HG02870 (cell line): ENCODE measurements around the gene IKZF2.
A peak's percentile ranks its signal among the peaks of the same experiment; 100 is the strongest.

ENCODE experiments used
- ATAC-seq: cut with Tn5 transposase; IDR thresholded peaks from one replicate; pipeline ENCODE4 v1.9.1; 2021; ENCODE audit warnings: mild to moderate bottlenecking, moderate library complexity; ENCODE audit not compliant: unreplicated experiment

Gene IKZF2

DNA sequence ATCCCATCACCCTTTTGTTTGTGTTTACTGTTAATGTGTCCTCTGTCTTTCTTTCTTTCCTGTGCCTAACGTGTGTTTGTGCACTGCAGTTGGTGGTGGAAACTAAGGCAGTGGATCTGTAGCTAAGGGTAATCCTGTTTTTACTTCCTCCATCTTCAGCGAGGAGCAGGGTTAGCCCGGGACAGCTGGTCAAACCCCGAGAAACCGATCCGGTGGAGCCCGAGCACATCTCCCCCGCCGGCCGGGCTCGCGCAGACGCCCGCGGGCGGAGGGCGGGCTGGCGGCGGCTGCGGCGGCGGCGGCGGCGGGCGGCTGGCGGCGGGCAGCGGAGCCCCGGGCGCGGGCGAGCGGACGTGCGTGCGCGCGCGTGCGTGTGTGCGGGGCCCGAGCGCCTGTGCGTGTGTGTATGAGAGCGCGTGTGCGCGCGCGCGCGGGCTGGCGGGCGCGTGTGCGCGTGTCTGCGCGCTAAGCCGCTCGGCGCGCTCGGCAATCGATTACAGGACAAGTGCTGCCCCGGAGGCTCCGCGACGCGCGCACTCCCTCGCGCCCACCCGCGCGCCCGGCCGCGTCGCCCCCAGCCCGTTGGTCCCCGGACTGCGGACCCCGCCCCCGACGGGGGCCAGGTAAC is at the start of gene IKZF2:
Gene IKZF2 (minus strand): TSS at position 176 of the 628 bp plus-strand sequence. CDS start 2,983 bp downstream, outside the sequence.
- ATAC-seq, result peak; percentile 58

DNA sequence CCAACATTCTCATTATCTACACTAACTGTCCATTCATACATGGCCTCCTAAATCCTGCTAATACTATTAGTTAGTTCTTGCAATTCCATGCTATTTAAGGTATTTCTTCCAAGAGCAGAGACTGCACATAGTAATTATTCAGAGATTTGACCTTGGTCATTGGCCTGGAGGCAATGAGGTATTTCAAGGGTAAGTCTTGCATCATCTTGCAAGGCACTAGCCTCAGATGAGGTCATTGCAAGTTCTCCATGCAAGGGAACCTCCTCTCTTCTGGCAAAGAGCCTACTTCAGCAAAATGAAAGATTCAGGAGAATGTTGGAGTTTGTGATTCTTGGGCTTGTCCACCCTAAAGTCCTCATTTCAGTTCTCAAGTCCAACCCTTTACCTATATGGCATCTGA is 48.5 kb upstream of the IKZF2 start:
- no peak for ATAC-seq

DNA sequence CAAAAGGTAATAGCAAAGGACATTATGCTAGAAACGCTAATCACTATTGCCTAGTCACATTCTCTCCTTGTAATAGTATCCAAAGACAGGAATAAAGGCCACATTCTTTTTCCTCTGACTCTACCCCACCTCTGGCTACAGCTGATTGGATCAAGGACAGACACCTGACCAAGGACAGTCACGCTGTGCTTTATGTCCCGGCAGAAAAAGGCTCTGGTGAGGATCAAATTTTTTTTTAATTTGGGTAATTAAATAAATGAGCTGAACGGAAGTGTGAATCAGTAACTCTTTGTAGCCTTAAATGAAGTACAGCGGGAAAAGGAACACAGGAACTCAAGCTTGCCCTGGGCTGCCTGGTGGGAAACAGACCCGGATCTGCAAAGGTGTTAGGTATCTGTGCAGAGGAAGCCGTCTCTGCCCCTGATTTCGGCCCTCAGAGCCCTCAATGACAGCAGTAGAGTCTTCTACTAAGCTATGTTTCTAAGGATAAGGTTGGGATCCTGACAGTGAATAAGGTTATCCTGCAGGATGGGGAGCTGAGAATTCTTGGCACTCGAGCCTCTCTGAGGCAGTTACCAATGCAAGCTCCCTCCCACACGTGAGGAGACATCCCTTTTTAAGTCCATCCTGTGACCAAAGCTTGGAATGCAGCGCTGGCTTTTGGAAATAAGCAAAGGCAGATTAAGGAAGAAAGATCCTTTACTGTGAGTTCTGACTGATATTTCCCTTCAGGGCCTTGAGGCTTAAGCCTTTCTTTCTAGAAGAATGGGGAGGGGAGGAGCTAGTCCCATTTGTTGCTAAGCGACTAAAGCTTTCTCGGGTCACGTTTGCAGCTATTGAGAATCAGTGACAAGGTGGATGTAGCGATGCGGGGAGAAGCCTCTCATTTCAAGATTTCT is 37.8 kb upstream of the IKZF2 start:
- ATAC-seq, result peak; percentile 60

DNA sequence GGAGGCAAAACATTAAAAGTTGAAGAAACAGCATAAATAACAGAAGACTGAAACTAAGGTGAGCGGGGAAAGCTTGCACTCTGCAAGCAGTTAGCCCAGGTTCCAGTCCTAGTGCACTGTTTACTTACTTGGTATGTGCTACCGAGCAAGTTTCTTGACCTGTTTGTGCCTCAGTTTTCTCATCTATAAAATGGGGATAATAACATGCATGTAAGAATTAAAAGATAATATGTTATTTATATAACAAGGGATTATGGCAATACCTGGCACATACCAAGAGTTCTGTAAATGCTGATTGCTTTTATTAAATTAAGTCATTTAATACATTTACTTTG is 37.1 kb upstream of the IKZF2 start:
- no peak for ATAC-seq

DNA sequence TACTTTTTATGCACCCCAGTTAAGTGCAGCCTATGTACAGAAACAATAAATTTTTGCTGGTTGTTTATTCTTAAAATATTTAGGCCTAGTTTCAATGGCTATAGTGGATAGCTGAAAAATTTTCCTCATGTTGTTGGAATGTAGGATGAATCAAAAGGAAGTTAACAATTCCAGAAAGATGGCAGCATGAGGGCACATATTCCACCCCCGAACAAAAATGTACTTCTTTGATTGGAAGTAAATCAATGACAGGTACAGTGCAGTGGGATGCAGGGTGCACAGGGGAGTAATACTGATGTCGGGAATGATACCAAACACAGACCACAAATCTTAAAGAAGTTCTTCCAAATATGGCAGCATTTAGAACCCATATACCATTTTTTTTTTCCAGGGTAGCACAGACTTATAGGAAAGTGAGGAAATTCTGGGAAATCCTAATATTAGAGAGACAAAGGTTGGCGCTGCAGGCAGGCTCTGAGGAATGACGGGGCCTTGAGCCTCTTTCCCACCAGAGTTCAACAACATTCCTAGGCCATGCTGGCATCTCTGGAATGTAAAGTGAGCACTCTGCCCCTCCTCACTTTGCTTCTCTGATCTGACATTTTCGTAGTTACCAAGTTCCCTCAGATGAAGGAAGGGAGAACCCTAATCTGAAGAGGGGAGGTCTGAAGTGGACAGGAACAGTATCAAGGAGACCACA is 36.6 kb upstream of the IKZF2 start:
- ATAC-seq, result no peak

- ATAC-seq, result no peak
Observed at GRCh38 chr2:213187386-213187785, 36.0 kb upstream of the IKZF2 start.

DNA sequence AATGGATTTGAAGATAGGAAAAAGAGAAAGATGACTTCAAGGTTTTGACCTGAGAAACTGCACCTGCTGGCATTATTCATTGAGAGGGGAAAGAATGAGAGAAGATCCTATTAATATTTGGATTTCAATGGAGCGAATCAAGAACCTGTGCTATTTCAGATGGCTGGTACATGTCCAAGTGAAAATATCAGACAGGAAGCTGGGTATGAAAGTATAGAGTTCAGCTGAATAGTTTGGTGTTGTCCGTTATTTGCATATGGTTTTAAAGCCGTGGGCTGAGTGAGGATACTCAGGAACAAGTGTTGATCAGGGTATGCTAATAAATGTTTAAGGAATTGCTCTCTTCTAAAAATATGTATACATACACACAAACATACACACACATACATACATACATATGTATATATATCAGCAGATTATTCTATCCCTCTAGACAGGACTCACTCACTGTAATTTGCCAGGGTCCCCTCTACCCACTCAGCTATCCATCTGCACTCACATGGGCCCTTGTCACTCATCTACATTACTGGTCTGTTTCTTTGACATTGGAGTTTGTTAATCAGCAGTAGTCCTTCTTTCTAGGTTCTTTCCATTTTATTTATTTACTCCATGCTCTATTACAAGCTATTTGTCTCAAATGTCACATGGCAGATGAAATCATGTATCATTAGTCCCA is 33.9 kb upstream of the IKZF2 start:
- peak; percentile 92 for ATAC-seq

DNA sequence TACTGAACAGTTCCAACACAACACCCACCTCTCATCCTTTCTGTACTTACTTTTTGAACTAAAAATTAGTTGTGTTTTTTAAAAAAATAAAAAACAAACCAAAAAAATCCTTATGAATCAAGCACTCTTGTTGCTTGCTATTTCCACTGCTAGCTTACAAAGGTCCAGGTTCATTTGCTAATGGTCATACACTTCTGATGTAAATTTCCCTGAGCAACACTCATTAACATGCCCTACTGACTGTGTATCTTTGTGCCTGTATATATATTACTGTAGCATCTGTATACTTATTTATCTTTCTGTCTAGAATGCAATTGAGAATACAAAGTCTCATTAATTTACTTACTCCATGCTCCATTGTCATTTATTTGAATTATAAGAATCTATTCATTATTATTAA is 30.3 kb upstream of the IKZF2 start:
- ATAC-seq, result no peak

DNA sequence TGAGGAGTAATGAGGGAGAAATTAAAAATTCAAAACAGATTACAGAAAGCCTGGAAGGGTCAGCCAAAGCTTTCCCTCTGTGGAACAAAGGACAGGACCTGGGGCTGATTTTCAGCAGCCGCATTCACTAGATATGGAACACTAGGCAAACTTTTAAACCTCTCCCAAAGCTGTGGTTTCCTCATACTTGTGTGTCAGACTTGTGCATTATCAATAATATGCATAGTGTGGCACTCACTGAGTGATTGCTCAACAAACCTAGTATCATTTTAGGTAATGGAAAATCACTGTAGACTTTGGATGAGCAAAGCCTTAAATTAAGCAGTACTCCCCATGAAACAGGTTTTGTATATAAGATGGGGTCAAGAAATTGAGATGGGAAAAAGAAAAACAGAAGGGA is 26.3 kb upstream of the IKZF2 start:
- no peak for ATAC-seq

DNA sequence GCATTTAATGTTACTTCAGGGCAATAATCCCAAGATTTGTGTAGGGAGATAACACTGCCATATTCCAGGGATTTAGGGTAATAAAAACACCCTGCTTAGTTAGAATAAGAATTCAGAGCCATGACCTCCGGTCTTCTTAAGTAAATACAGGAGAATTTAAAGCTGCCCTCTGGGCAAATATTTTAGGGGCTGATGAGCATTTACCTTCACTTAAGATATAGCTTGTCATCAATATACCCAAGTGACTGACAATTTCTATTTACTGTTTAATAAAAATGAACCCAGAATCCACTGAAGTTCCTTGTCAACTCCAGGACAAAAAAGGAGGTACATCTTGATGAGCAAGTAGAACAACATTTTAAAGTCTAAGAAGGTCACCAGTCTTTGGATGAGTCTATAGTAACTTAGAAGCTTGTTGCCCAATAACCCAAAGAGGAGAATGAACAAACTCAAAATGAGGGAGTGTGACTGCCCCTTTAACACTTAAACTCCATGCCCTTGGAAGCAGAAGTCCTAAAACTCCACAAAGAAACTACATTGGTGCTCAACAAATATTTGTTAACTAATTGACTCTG is 24.3 kb upstream of the IKZF2 start:
- ATAC-seq, result no peak

DNA sequence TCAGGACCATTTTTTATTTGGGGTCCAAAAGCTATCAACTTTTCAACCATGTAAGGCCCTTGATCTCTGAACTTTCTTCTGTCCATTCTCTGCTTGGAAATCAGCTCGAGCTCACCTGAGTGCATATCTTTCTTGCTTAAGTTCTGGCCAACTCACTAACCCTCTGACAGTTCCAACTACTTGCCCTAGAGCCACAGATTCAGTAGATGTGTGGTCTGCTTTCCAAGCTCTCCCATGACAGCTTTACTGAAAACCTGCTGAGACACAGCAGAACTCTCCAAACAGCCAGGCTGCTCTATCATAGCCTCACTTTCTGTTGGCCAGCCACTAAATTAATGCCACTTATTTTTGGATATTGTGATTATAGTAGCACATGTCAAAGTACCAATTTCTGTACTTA is 21.2 kb upstream of the IKZF2 start:
- no peak for ATAC-seq

DNA sequence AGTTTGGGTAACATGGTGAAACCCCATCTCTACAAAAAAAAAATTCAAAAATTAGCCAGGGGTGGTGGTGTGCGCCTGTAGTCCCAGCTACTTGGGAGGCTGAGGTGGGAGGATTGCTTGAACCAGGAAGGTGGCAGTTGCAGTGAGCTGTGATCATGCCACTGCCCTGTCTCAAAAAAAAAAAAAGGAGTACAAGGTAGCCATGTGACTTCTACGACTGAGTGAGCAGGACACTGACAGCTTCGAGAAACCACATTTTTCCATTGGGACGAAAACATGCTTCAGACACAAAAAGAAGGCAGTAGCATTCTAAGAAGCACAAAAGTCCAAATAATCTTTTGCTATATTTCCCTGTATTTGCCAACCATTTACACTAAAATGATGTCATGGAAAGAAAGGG is 19.7 kb upstream of the IKZF2 start:
- no peak for ATAC-seq

DNA sequence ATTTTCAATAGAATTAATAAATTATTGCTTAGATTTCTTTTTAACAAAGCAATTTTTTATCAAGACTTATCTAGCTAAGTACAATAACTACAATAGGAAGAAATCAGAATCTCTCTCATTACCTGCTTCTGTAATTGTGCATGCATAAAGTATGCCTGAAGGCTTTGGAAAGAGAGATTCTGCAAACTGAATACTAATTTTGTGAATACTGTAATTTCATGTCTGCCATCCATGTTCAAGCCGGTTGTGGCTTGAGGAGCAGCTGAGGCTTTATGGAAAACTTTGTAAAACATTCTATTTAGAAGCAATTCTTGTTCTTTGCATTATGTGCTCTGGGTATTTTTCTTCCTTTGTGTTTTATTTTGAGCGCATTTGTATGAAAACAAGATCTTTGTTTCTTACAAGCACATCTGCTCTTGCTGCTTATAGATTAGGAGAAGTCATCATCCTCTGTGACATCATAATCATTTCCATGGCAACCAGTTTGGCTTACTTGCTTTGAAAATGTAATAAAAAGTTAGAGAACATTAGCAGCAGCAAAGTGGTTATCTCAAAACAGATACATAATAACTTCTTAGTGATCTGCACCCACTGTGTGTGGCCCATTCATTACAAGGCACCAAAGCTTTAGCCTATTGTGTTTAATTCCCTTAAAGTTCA is 16.0 kb upstream of the IKZF2 start:
- no peak for ATAC-seq

DNA sequence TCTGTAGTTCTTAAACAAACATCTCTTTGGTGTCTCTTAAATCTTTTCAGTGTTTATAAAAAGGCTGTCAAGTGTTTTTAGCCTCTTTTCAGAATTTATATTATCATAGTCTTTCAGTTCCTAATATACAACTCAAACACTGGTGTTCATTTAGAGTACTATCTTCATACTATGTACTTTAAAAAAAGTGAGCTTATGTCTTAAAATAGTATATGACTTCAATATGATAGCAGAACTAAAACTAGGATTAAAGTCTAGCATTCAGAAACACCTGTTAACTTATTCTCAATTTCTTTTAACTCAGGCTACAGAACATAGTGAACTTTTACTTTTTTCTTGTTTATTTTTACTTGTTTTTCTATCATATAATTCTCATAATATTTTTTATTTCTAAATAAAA is 14.7 kb upstream of the IKZF2 start:
- peak; percentile 99 for ATAC-seq

GRCh38 chr2:213164263-213164662 is 12.9 kb upstream of the IKZF2 start:
- no peak for ATAC-seq

DNA sequence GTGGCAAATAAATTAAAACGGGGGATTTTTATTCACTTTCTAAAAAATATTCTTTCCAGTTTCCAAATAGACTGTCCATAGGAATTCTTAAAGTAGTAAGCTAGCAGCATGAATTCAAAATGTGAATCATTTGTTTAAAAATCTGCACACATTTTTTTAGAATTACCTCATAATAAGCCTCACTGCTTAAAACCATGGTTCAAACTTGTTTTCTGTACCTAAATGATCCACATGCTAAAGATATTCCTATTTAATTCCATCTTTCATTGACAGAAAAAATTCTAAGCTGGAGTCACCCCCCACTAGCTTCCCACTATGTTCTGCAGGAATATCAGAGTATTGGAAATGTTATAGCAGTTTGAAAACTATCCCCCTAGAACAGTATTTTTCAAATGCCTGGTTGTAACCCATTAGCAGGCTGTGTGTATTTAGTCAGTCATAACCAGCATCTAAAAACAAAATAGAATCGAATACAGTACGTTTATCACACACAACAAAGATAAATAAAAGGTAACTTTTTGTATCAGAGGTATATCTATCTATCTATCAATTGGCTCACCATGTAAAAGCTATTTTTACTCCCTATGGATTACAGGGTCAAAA is 11.2 kb upstream of the IKZF2 start:
- no peak for ATAC-seq

- no peak for ATAC-seq
Observed at GRCh38 chr2:213161759-213162515, 10.5 kb upstream of the IKZF2 start.

- ATAC-seq, result no peak
Observed at GRCh38 chr2:213159768-213160167, 8.4 kb upstream of the IKZF2 start.

GRCh38 chr2:213157242-213157641 is 5.8 kb upstream of the IKZF2 start:
- ATAC-seq, result peak; percentile 80
